Upper lobe of left lung (tissue), 6 donors: Measurements from ENCODE around the gene OLFM1. TPM values are rescaled to one million over a fixed set of nuclear protein-coding genes. Genes with fewer than 3 reads are reported as not detected.

Source experiments
- ATAC-seq, 2 donors: fragments of 200-7000 bp; cut with Tn5 transposase; one replicate each; pipeline ENCODE4 v1.9.1; 2022; ENCODE audit warnings: mild to moderate bottlenecking in 2 of 2, moderate library complexity in 2 of 2; ENCODE audit not compliant: low FRiP score in 2 of 2
- DNase-seq, 2 donors: peaks; one replicate each; pipeline ENCODE4 v3.0.0-alpha.2; 2019 to 2020
- H3K27ac ChIP-seq, 4 donors: fragments of 200-600 bp; sonication (generic); one replicate each; pipeline ENCODE4 v1.5.1; 2016 to 2019
- H3K27me3 ChIP-seq, 4 donors: fragments of 200-600 bp; sonication (generic); one replicate each; pipeline ENCODE4 v1.5.1; 2017 to 2019
- H3K36me3 ChIP-seq, 4 donors: fragments of 200-600 bp; sonication (generic); one replicate each; pipeline ENCODE4 v1.5.1; 2016 to 2019
- H3K4me1 ChIP-seq, 4 donors: fragments of 200-600 bp; sonication (generic); one replicate each; pipeline ENCODE4 v1.5.1; 2018 to 2019
- H3K4me3 ChIP-seq, 4 donors: fragments of 200-600 bp; sonication (generic); one replicate each; pipeline ENCODE4 v1.5.1; 2017 to 2019; ENCODE audit warnings: mild to moderate bottlenecking in 2 of 4, moderate library complexity in 1 of 4
- H3K9me3 ChIP-seq, 4 donors: fragments of 200-600 bp; sonication (generic); one replicate each; pipeline ENCODE4 v1.5.1; 2018 to 2019
- CTCF ChIP-seq, 6 experiments: fragments of 450-650 bp in 4 of 6; fragments of 200-600 bp in 2 of 6; sonication (generic) in 2 of 6; IDR thresholded peaks; one replicate each; pipeline ENCODE4 v1.5.1; 2016 to 2019; ENCODE audit warnings: antibody characterized with exemption in 6 of 6
- EP300 ChIP-seq, 4 donors: sonication (generic); formaldehyde crosslinking; IDR thresholded peaks; one replicate each; pipeline ENCODE4 v1.5.1; 2017; ENCODE audit warnings: antibody characterized with exemption in 4 of 4, control low read depth in 2 of 4
- POLR2A ChIP-seq, 4 donors: fragments of 450-650 bp; IDR thresholded peaks; one replicate each; pipeline ENCODE4 v1.5.1; 2016 to 2017; ENCODE audit warnings: antibody characterized with exemption in 4 of 4, mild to moderate bottlenecking in 2 of 4
- POLR2AphosphoS5 ChIP-seq, 2 donors: sonication (generic); formaldehyde crosslinking; IDR thresholded peaks; one replicate each; pipeline ENCODE4 v1.5.1; 2017; ENCODE audit warnings: antibody characterized with exemption in 2 of 2
- WGBS, 2 donors: methylation state at CpG; one replicate each; pipeline ENCODE4 v1.1.5; 2017 to 2018; 5-methylcytosine and 5-hydroxymethylcytosine counted together
- total RNA-seq, 6 donors: library from RNA; depleted of rRNA in 4 of 6; stranded (reverse); fragments of >200 nt in 4 of 6; gene quantifications; one replicate each; pipeline versions ENCODE4 v1.1.0 to v1.2.1, GENCODE V29; 2016 to 2021
- donor health status: DM: no; HTN: no; CAD: no; lungs with moderate emphysema.
- donor health status: DM: no; HTN: yes; CAD: no; lungs with severe emphysema.

Gene OLFM1
- total RNA-seq, 6 donors from 2014 or later: 3.1 to 47.9 (median 18.5) TPM

- Histone ChIP-seq H3K4me3 (no peak overlapping the region), H3K9me3 (no peaks in the 10 kb centered on the region), H3K27me3 (no peaks in the 10 kb centered on the region), H3K4me1 (no peaks in the 10 kb centered on the region), H3K36me3 (no peaks in the 10 kb centered on the region), H3K27ac (no peak overlapping the region)
- DNase-seq: peak in 1 of 2 donors; percentile 63
- 83 to 84% methylated on average over 24 to 34 of the region's 34 CpGs for WGBS, 2 donors
- TF ChIP-seq POLR2A (IDR thresholded peaks at IDR 0.05): no peak
- no peak for ATAC-seq
Measured at GRCh38 chr9:135126451-135127187, 39.2 kb downstream of the OLFM1 start.

- WGBS, 2 donors: 67 to 70% methylated on average over 19 to 23 of the region's 23 CpGs
- Histone ChIP-seq H3K9me3 (no peaks in the 10 kb centered on the region), H3K4me3 (no peak overlapping the region), H3K36me3 (no peaks in the 10 kb centered on the region), H3K4me1 (no peaks in the 10 kb centered on the region), H3K27ac (no peak overlapping the region), H3K27me3 (no peaks in the 10 kb centered on the region)
- DNase-seq (peak in 1 of 2 donors; percentile 44), ATAC-seq (no peak)
- no peak for TF ChIP-seq POLR2AphosphoS5 (IDR thresholded peaks at IDR 0.05)
- no peak for TF ChIP-seq POLR2A (IDR thresholded peaks at IDR 0.05)
- no peak for TF ChIP-seq CTCF (IDR thresholded peaks at IDR 0.05)
- TF ChIP-seq EP300 (IDR thresholded peaks at IDR 0.05): no peak
Measured at GRCh38 chr9:135127718-135128670, 40.5 kb downstream of the OLFM1 start.

GRCh38 chr9:135129137-135129695 lies 41.7 kb downstream of the OLFM1 start:
- 93 to 94% methylated on average over 3 to 6 of the region's 7 CpGs for WGBS, 2 donors
- Histone ChIP-seq H3K4me3 (no peak overlapping the region), H3K4me1 (no peaks in the 10 kb centered on the region), H3K9me3 (no peaks in the 10 kb centered on the region), H3K36me3 (no peaks in the 10 kb centered on the region), H3K27me3 (no peaks in the 10 kb centered on the region), H3K27ac (no peak overlapping the region)
- no peak for TF ChIP-seq EP300 (IDR thresholded peaks at IDR 0.05)
- no peak for TF ChIP-seq POLR2A (IDR thresholded peaks at IDR 0.05)
- no peak for TF ChIP-seq CTCF (IDR thresholded peaks at IDR 0.05)
- no peak for TF ChIP-seq POLR2AphosphoS5 (IDR thresholded peaks at IDR 0.05)
- DNase-seq: no peak
- ATAC-seq: peak in 1 of 2 donors; percentile 9

- WGBS, 2 donors: 70 to 76% methylated on average over 18 of the region's 18 CpGs
- H3K27me3 ChIP-seq: no peaks in the 10 kb centered on the region
- no peaks in the 10 kb centered on the region for H3K4me1 ChIP-seq
- DNase-seq (no peak), ATAC-seq (no peak)
- no peaks in the 10 kb centered on the region for H3K36me3 ChIP-seq
- TF ChIP-seq POLR2A (IDR thresholded peaks at IDR 0.05): no peak
- no peak for TF ChIP-seq EP300 (IDR thresholded peaks at IDR 0.05)
- TF ChIP-seq POLR2AphosphoS5 (IDR thresholded peaks at IDR 0.05): no peak
- TF ChIP-seq CTCF (IDR thresholded peaks at IDR 0.05): no peak
- no peak overlapping the region for H3K4me3 ChIP-seq
- no peak overlapping the region for H3K27ac ChIP-seq
- no peaks in the 10 kb centered on the region for H3K9me3 ChIP-seq
Measured at GRCh38 chr9:135130207-135130976, 42.9 kb downstream of the OLFM1 start.
